ENCODE data around the gene PREX1.

GRCh38 chr20:48788486-48789072 is 39.2 kb downstream of the PREX1 start:
- TF ChIP-seq POLR2A (IDR thresholded peaks at IDR 0.05): no peak
- no peak for TF ChIP-seq CTCF (IDR thresholded peaks at IDR 0.05)
- no peak for TF ChIP-seq POLR2AphosphoS5 (IDR thresholded peaks at IDR 0.05)
